Prostate gland (tissue), 2 donors: ENCODE measurements around the gene MTMR6.

Source experiments
- CTCF ChIP-seq, 4 experiments: fragments of 200-600 bp in 2 of 4; fragments of 450-650 bp in 2 of 4; sonication (generic) in 2 of 4; IDR thresholded peaks; 1 replicate in 3 of 4; 2 replicates in 1 of 4; pipeline ENCODE4 v1.5.1; 2016 to 2019; ENCODE audit warnings: antibody characterized with exemption in 4 of 4, mild to moderate bottlenecking in 2 of 4, moderate library complexity in 2 of 4
- POLR2A ChIP-seq: fragments of 450-650 bp; IDR thresholded peaks from one replicate; pipeline ENCODE4 v1.6.1; 2016; ENCODE audit warnings: antibody characterized with exemption, mild to moderate bottlenecking
- POLR2AphosphoS5 ChIP-seq: sonication (generic); formaldehyde crosslinking; IDR thresholded peaks from one replicate; pipeline ENCODE4 v1.6.1; 2017; ENCODE audit warnings: antibody characterized with exemption

GRCh38 chr13:25286308-25286968 lies 850 bp downstream of the MTMR6 start:
- TF ChIP-seq CTCF (IDR thresholded peaks at IDR 0.05) (no peak), POLR2A (no peak), POLR2AphosphoS5 (no peak)
